SK-N-MC (cell line): Measurements from ENCODE around the gene ARG2.

Experiments
- DNase-seq: peaks from one replicate; pipeline ENCODE4 v3.0.0-alpha.2; 2011; ENCODE audit warnings: low read depth, low spot score
- H3K27ac ChIP-seq: fragments of 200-600 bp; sonication (generic); 2 replicates; pipeline ENCODE4 v1.5.1; 2016; ENCODE audit warnings: mixed run types
- H3K36me3 ChIP-seq: fragments of 200-600 bp; sonication (generic); 2 replicates; pipeline ENCODE4 v1.6.1; 2017; ENCODE audit warnings: antibody characterized with exemption, low read length, mixed read lengths; ENCODE audit not compliant: insufficient read depth
- H3K4me3 ChIP-seq: fragments of 200-600 bp; sonication (generic); 2 replicates; pipeline ENCODE4 v1.5.1; 2016
- H3K9ac ChIP-seq: fragments of 200-600 bp; sonication (generic); 2 replicates; pipeline ENCODE4 v1.8.0; 2017; ENCODE audit warnings: mixed run types, mixed read lengths; ENCODE audit not compliant: insufficient read length
- H3K9me3 ChIP-seq: fragments of 200-600 bp; sonication (generic); 2 replicates; pipeline ENCODE4 v1.6.1; 2017; ENCODE audit warnings: low read depth, mild to moderate bottlenecking, antibody characterized with exemption, low read length, moderate library complexity, mixed read lengths
- EZH2 ChIP-seq: fragments of 200-600 bp; sonication (generic); IDR thresholded peaks from one replicate; pipeline ENCODE4 v1.6.1; 2017; ENCODE audit warnings: antibody characterized with exemption
- FOXP2 ChIP-seq: optimal IDR thresholded peaks from 2 replicates; pipeline ENCODE3; 2011; ENCODE audit warnings: mild to moderate bottlenecking, moderate library complexity; ENCODE audit not compliant: insufficient read depth; ENCODE audit errors: extremely low read length, control extremely low read depth
- POLR2AphosphoS5 ChIP-seq: IDR thresholded peaks from 2 replicates; pipeline ENCODE4 v1.6.1; 2012; ENCODE audit warnings: mild to moderate bottlenecking, low read depth, low read length, borderline replicate concordance

The ARG2 gene

DNA sequence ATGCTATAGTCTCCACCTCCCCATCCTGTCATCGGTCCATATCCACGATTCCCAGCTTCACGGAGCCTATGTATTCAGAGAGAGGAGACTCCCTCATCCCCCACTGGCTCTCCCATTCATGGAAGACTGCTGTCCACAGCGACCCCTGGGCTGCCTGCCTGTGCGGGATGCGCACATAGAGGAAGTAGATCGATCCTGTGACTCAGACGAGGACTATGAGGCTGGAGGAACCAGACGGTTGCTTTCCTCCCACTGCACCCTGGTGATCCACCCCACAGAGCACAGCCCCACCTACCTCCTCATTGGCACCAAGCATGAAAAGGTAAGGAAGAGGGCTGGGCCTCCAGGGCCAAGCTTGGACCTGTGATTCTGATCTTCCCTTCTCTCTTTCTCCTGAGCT, 44.0 kb upstream of the ARG2 start:
- H3K9me3 ChIP-seq = no peaks in the 10 kb centered on the region
- TF ChIP-seq POLR2AphosphoS5 = no peak
- TF ChIP-seq EZH2 = no peak
- no peak for TF ChIP-seq FOXP2
- DNase-seq = no peak
- H3K36me3 ChIP-seq = no peaks in the 10 kb centered on the region
- no peak overlapping the region for H3K9ac ChIP-seq
- no peak overlapping the region for H3K4me3 ChIP-seq
- no peak overlapping the region for H3K27ac ChIP-seq

DNA sequence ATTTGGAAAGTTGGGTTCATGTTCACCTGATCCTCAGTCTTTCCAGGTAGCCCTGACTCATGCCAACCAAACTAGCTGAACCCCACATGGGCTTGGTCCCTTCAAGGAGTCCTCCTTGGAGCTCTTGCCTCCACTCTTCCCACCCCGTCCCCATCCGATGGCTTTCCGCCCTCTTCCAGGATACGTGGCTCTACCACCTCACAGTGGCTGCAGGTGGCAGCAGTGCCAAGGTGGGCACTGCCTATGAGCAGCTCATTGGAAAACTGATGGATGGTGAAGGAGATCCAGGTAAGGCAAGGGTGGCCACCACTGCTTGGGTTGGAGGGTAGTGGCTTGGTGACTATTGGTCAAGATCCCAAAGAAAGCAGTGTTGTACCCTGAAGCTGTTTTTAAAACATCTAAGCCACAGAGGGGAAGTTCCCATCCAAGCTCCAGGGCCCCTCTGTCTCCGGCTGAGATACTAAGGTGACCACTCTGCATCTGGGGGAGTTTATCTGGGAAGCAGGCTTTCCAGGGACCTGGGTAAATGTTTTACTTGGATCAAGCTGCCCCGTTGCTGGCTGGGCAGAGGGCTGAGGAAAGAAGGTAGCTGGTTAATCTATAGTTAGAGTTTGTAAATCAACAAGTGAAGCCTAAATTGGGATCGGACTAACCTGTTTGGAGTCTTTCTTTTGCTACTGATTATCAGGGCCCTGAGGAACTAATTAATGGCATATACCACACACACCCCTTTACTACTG, 43.3 kb upstream of the ARG2 start:
- Histone ChIP-seq H3K9me3 (no peaks in the 10 kb centered on the region), H3K4me3 (no peak overlapping the region), H3K9ac (no peak overlapping the region), H3K27ac (no peak overlapping the region), H3K36me3 (no peaks in the 10 kb centered on the region)
- no peak for DNase-seq
- TF ChIP-seq POLR2AphosphoS5 (no peak), EZH2 (no peak), FOXP2 (no peak)

DNA sequence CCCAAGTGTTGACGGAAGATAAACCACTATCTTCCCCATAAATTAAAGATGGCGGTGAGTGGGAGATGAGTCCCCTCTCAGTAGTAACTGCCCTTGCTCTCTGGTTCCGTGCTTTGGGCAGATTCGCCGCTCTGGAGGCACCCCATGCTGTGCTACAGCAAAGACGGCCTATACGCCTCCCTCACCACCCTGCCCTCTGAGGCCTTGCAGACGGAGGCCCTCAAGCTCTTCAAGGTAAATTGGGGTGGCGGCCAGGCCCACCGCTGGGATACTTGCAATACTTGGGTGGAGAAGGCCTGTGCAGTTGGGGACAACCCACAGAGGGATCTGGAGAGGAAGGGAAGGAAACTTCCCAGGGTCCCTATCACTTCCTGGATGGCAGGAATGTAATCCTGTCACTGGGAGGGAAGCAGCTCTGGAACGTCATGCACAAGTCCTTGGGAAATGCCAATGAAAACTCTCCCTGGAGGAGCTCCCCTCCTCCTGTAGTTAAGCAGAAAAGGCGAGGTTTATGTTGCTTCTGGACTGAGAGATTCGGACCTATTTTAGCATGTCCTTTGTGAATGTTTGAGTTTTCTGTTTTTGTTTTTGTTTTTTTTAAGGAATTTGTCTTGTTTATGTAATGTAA, 42.4 kb upstream of the ARG2 start:
- no peak for DNase-seq
- Histone ChIP-seq H3K9ac (no peak overlapping the region), H3K27ac (no peak overlapping the region), H3K36me3 (no peaks in the 10 kb centered on the region), H3K9me3 (no peaks in the 10 kb centered on the region), H3K4me3 (no peak overlapping the region)
- TF ChIP-seq POLR2AphosphoS5 = no peak
- TF ChIP-seq EZH2 = no peak
- TF ChIP-seq FOXP2 = no peak

DNA sequence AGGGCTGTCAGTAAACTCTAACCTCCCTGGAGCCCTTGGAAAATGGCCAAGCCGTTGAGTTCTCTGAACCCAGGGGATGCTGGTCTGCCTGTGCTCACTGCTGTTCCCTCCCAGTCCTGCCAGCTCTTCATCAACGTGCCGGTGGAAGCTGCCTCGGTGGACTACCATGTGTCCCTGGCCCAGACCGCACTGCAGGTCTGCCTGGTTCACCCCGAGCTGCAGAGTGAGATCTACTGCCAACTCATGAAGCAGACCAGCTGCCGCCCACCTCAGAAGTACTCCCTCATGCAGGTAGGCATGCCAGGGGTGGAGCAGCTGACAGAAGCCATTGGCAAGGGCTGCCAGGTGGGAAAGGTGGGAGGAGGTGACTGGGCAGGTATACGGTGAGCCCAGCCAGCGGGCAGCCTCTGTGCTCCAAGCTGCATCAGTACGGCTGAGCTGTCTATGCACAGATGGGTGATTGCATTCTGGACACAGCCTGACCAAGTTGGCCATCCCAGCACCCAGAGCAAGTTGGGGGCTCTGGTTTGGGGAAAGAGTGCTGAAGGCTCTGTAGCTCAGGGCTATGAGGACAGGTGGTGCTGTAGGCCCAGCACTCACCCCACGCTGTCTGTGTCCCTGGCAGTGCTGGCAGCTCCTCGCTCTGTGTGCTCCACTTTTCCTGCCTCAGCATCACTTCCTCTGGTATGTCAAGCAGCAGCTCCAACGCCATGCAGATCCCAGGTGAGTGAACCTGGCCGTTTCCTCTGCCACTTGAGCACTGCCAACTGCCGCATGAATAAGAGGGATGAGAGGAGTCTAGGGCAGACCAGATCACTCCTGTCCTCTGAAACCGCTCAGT, 41.6 kb upstream of the ARG2 start:
- no peak overlapping the region for H3K9ac ChIP-seq
- no peak overlapping the region for H3K27ac ChIP-seq
- no peak overlapping the region for H3K4me3 ChIP-seq
- H3K36me3 ChIP-seq = no peaks in the 10 kb centered on the region
- no peaks in the 10 kb centered on the region for H3K9me3 ChIP-seq
- DNase-seq = no peak
- TF ChIP-seq POLR2AphosphoS5 (no peak), EZH2 (no peak), FOXP2 (no peak)

DNA sequence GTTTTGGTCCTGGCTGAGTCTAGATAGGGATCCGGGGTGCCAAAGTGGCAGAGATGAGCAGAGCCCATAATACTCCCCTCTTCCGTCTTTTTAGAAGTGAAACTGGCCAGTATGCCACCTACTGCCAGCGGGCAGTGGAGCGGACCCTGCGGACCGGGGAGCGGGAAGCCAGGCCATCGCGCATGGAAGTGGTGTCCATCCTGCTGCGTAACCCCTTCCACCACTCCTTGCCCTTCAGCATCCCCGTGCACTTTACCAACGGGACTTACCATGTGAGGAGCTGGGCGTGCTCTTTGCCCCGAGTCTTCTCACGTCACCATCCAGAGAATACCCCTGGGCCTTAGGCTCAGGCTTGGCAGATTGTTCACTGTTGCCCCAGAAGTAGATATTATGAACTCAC, 40.7 kb upstream of the ARG2 start:
- no peak for TF ChIP-seq POLR2AphosphoS5
- no peak for TF ChIP-seq FOXP2
- no peak for TF ChIP-seq EZH2
- Histone ChIP-seq H3K4me3 (no peak overlapping the region), H3K27ac (no peak overlapping the region), H3K36me3 (no peaks in the 10 kb centered on the region), H3K9me3 (no peaks in the 10 kb centered on the region), H3K9ac (no peak overlapping the region)
- DNase-seq = no peak

DNA sequence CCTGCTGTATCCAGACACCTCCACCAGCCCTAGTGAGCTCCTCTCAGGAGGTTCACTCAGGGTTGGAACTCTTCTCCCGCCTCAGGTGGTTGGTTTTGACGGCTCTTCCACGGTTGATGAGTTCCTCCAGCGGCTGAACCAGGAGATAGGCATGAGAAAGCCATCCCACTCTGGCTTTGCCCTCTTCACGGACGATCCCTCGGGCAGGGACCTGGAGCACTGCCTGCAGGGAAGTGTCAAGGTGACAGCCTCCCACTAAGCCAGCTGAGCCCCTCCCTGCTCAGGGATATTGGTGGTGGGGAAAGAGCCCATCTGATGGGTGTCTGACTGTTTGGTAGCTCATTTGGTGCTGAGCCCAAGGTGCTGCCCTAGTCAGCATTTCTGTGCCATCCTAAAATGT, 40.1 kb upstream of the ARG2 start:
- Histone ChIP-seq H3K4me3 (no peak overlapping the region), H3K9ac (no peak overlapping the region), H3K27ac (no peak overlapping the region), H3K9me3 (no peaks in the 10 kb centered on the region), H3K36me3 (no peaks in the 10 kb centered on the region)
- TF ChIP-seq FOXP2 (no peak), POLR2AphosphoS5 (no peak), EZH2 (no peak)
- no peak for DNase-seq

DNA sequence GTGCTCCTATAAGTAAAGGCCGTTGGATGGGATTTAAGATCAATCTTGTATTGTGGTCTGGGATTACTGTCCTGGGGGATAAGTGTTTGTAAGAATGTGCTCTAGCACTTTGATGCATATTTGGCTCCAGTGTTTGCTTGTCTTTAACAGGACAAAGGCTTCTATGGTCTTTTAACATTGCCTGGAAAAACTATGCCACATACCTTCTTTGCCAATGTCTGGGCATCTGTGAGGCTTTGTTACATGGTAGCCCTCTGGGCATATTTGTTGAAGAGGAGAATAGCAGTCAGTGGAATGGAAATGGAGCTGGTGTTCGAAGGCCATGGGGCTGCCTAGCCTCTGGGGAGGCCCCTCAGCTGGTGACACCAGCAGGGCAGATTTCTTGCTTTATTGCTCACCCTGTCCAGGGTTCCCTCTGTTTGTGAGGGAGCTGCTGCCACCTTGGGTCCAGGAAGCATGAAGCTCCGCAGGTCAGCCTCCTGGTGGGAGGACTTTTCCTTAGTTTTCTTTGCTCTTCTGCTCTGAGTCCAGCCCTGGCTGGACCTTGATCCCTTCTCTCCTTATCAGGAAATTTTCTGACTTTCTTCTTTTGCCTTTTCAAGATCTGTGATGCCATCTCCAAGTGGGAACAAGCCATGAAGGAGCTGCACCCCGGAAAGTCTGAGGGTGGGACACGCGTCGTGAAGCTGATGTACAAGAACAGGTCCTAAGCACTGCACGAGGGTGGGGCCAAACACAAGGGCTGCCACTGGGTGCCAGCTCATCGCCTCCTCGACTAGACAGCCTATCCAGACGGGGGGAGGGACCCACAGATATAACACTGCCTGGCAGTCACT, 39.2 kb upstream of the ARG2 start:
- no peak overlapping the region for H3K4me3 ChIP-seq
- no peak overlapping the region for H3K9ac ChIP-seq
- H3K27ac ChIP-seq = no peak overlapping the region
- no peaks in the 10 kb centered on the region for H3K36me3 ChIP-seq
- no peaks in the 10 kb centered on the region for H3K9me3 ChIP-seq
- TF ChIP-seq FOXP2 (no peak), EZH2 (no peak), POLR2AphosphoS5 (no peak)
- no peak for DNase-seq
